Tongue (tissue), 2 donors: ENCODE results near the gene ERG. TPM values are rescaled to one million over a fixed set of nuclear protein-coding genes. Genes with fewer than 3 reads are reported as not detected.

ENCODE experiments used
- DNase-seq: peaks from one replicate; pipeline ENCODE4 v3.0.0-alpha.2; 2015
- total RNA-seq: library from RNA; depleted of rRNA; stranded (reverse); fragments of >200 nt; gene quantifications from one replicate; pipeline ENCODE4 v1.2.3, GENCODE V29; 2014

Gene ERG
- total RNA-seq, 1 donor from 2014 or later: 8.6 TPM

DNA sequence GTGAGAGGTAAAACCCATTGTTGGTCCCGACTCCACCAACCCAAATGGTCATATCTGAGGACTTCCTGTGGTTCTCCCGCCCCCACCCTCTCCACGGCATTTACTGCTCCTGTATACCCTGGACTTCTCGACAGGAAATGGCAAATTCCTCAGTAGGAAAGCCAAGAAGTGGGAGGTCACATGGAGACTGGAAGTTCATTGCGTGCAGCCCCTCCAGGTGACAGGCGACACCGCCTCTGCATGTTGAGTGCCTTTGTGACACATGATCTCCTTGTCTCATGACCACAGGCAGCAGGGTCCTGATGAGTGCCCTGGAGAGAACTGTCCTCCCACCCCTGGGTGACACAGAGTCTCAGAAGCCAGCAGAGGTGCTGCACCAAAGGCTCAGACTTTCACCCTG lies 24.2 kb downstream of the ERG start:
- DNase-seq: no peak

DNA sequence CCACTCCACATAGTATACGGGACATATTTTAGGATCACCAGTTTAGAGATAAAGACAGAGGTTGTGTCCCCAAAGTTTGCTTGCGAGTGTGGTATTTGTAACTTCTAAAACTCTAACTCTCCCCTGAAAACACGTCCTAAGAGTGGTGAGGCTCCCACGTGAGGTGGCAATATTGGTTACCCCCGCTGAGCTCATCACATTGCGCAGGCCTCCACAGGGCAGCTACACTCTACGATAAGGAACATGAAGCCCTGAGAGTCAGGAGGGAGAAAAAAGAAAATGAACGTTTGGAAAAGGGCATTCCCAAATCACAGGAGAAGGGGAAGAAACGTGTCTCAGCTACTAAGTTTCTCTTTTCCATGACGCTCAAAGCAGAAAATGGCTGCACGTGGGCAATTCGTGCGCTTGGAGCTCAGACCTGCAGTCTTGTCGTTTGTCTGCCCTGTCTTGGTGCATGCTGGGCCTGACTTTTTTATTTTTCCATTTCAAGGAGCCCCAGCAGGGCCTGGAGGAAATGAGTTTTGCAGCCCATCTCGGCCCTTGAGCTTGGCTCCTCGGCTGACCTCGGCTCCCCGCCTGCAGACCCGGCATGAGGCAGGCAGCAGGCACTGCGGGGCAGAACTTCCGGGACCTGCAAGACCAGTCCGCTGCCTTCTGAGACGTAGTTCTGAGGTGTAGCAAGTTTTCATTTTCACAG lies 25.7 kb downstream of the ERG start:
- DNase-seq: no peak

DNA sequence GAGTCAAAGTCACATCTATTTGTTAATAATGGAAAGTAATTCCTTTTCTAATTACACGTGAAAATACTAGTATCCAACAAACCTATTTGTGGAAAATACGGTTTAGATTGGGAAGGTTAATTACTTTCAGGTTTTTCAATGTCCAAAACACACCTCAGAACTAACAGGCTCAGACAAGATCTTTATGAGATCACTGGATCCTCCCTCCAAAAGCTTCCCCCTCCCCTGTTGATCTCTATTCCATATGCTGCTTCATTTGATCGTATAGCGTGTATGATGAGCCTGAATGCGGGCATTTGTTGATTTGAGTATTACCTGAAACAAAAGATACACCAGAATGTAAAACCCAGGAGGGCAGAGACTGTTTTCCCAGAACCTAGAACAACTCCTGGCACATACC lies 26.5 kb downstream of the ERG start:
- DNase-seq: no peak

DNA sequence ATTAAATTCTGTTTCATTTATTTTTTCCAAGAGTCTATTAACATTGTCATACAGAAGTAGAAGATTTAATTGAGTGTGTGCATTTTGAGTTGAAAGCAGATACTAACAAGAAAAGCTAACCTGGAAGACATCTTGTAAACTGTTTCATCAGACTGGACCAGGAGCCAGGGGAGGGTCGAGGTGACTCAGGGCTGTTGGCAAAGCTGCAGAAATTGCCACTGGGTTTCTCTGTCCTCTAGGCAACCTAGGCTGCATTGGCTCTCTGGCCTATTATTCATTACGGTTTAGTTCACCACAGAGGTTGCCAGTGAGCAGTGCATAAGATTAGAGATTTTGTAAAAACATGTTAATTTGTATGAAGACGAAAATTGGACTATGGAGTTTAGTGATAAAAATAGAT lies 27.5 kb downstream of the ERG start:
- no peak for DNase-seq

DNA sequence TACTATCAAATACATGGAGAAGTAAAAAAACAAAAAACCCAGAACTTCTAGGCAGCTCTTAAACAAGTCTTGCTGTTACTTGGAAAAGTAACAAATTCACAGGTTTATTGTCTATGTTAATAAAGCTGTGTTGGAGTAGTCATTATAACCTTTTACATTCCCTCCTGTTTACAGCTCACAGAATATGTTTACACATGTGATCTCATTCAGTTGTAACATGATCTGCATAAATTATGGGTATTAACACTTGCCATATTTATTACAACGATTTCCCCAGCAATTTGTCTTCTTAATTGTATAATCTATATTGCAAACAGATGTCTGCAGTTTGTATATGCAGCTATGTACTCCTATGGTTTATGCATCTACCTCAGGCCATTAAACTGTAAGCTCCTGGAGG lies 28.6 kb downstream of the ERG start:
- no peak for DNase-seq

DNA sequence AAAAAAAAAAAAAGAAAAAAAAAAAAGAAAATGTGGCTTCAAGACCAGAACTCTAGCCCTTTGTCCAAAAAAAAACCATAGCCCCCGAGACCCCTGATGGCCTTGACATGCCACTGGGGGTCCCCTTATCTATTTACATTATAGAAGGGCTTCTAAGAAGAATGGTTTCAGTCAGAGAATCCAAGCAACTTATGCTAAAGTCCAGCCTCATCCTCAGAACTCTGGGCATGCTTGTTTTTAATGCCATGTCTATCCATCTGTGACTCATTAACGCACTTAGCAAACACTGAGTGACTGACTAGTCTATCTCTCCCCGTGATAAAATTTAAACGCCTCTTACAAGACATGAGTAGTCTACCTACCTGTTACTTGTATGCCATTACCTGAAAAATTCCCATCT lies 29.3 kb downstream of the ERG start:
- no peak for DNase-seq

DNA sequence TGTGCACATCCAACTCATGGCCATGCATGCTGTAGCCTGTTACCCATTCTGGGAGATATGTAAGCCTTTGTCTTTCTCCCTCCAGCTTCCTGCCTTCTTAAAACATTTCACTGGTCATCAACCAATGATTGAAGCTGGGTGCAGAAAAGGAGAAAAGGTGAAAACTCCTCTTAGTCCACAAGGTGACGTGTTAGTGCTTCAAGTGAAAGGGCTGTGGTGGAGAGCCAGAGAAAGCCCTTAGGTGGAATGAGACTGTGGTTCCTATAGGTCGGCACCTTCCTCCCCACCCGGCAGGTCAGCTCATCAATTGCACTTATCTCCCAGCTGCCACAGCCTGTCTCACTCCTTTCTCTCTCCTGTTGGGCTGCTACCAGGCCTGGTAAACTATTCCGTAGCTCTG lies 30.4 kb downstream of the ERG start:
- DNase-seq: no peak

DNA sequence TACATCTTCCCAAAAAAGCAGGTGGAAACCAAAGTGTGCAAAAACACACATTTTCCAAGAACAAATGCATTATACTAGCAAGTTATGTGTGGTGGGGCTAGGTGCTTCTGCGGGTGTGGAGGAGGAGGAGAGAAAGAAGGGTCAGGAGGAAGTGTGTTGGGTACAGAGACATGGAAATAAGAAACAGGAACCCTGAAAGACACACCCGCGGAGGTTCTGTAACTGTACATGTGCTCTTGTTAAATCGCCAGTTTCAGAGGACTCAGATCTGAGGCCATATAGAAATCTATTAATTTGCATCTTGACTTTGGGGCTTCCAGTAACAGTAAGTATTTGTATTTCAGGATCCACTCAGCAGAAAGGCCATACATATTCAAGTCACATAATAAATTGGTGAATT lies 30.9 kb downstream of the ERG start:
- DNase-seq: no peak

DNA sequence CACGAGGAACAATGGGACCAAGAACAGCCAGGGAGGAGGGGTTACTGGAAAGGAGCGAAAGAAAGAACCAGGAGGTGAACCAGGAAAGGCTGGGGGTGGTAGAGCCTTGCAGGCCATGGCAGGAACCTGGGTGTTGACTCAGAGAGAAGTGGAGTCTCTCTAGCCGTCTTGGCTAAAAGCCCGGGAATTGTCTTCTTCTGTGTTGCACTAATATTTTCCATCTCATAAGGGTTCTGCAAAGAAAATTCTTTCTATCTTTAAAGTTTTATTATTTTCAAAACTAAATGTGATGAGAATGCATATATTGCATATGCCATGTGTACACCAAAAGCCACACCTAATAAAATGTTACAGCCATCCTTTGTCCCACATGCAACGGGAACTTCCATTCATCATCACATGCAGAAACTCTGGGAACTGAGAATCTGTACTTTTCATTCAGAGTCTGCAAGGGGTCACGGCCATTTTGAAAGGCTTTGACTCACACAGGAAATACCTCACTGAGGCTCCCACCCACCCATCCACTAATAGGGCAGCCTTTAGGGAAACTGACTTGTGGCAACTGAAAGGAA lies 38.0 kb downstream of the ERG start:
- DNase-seq: peak; percentile 19

DNA sequence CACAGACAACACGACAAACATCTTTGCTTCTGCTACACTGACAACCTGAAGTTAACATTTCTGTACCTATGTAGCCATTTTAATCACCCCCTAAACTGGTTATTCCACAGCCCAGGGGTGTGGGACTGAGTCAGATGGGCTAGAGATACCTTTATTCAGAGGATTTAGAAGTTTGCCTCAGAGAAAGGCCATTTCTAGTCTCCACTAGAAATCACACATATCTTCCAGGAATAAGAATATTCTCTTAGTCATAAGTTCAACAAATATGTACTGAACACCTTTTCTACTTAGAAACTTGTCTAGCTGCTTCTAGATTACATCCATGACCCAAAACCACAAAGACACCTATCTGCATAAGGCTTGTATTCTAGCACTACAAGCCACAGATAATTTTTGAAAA lies 38.8 kb downstream of the ERG start:
- no peak for DNase-seq

DNA sequence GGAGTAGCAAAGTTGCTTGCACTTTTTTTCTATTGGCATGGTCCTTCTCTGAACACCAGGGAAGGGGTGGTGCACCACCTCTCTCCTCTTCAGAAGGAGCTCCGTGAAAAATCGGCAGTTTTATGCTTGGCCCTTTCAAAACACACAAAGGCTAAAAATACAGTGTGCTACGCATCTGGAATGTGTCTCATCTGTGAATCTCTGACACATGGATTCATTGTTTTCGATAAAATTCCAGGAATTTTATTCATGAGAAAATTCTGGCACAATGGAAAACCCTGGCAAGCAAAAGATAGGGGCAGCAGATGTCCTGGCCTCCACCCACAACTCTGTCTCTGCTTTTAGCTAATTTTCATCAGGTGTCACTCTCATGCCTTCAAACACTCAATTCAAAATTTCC lies 42.9 kb downstream of the ERG start:
- peak; percentile 32 for DNase-seq

DNA sequence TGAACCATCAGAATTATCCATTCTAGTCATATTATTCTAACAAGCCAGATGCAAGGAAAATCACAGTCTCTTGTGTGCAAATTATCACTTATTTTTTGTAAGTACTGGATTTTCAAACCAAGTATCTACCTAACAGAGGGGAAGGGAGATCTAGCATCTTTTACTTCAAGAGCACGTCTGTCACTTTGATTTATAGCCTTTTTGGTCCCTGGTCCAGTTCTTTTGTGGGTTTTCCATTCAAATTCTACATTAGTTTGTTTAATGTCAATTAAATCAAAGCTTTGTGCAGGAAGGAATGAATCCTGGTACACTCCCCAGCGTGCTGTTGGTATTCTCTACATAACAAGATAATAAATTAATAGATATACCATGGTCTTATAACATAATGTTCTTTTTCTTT lies 43.6 kb downstream of the ERG start:
- no peak for DNase-seq

DNA sequence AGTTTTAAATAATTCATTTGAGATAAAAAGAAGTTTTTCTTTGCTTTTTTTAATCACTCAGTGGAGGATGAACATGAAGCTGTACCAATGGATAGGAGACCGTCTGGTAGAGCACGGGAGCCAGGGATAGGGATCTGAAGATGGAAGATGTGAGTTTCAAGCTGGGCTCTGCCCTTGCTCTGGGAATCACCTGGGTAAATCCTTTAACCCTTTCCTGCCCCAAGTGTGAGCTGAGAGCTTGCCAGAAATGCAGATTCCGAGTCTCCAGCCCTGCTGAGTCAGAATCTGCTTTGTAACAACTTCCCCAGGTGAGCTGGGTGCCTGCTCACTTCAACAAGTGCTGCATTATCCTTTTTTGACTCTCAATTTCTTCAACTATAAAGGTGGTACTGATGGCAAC lies 44.1 kb downstream of the ERG start:
- no peak for DNase-seq

DNA sequence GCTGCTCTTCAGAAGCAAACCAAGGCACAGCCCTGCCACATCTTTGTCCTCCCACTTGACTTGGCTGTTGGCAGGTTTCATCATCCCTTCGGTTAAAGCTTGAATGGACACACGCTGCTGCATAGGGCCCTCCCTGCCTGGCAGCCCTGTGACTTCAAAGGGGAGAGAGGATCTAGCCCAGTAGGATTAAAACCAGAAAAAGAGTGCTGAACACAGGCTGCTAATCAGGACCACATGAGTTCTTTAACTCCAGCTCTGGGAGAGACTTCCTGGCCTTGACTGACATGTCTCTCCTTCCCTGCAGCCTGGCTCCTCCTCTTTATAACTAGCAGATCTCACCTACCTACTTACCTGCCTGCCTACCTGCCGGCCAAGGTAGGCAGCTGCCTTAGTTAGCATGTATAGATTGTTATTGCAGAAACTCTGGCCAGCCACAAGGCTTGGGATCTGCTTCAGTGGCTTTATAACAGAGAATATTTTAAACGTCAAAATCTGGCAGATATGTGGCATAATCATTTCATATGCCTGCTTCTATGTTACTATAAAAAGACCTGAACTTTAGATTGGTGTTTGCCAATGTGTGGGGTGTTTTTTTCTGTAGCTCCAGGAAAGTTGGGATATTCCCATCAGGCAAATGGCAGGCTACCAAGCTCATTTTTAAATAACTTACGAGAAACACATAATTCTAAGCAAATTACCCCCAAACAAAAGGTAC lies 49.4 kb downstream of the ERG start:
- DNase-seq: no peak

DNA sequence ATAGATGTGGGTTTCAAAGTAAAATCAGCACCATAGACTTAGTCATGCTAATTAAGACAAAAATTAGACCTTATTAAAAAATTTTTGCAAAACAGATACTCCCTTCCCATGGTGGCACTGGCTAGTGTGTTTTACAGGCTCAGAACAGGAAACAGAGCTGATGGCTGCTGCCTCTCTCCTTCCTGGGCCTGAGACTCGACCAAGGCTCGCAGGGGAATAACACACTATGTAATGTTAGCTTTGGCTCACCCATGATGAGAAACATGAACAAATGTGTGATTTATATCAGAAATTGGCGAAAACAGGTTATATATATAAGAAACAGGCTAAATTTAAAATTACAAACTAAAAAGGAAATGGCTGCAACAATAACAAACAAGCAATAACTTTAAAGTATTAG lies 50.7 kb downstream of the ERG start:
- DNase-seq: no peak

DNA sequence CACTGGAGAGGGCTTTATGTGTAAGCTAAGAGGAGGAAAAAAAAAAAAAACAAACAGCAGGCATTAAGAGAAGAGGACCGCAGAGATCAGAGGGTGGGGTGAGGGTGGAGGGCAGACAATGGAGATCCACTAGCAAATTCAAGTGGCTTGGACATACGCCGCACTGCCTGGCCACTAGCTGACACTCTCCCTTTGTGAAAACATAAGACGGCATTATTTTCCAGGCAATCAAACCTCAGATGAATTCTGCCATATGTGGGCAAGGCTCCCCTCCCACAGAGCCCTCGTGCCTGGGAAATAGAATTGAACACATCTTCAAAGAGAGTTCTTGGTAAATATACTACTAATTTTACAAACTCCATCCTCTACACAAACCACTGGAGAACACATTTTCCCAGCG lies 53.6 kb downstream of the ERG start:
- no peak for DNase-seq

DNA sequence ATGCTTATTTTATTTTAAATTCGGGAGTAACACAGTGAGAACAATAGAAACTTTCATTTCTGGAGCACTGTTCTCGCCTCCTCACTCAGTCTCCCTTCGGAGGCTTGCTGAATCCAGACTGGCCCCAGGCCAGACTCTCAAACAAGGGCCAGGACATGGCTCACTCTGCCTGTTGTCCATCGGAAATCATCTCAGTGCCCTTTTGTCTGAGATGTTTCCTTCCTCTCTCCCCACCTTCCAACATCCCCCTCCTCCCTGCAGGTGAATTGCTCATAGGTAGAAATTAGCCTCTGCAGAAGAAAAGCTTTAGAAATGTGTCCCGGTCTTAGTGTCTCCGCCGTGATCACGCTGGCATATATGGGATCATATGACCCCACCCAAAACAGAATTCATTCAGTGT lies 55.2 kb downstream of the ERG start:
- DNase-seq: no peak

DNA sequence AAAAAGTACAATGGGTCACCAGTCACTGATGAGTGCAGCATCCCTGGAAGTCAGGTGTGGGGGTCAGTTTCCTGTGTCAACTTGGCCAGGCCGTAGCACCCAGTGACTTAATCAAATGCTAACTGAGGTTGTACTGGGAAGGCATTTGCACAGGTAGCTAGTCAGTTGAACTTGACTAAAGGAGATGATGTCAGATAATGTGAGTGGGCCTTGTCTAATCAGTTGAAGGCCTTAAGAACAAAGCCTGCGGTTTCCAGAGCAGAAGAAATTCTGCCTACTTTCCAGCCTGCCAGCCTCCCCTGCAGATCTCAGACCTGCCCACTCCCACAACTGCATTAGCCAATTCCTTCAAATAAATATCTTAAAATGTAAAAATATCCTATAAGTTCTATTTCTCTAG lies 57.1 kb downstream of the ERG start:
- DNase-seq: no peak

DNA sequence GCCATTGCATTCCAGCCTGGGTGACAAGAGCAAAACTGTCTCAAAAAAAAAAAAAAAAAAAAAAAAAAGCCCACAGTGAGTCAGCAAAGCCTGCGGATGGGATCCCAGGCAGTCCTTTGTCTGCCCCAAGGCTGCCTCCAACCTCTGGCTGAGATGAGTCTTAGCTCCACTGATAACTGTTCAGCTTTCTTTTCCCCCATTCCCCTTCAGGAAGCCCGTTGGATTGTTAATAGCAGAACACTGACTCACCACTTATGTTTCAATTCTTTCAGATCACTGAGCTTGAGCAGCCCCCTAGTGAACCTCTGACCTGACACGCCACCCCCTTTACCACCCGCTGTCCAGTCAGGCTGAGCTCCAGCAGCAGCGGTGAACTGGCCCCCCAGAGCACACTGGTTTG lies 57.5 kb downstream of the ERG start:
- DNase-seq: no peak

DNA sequence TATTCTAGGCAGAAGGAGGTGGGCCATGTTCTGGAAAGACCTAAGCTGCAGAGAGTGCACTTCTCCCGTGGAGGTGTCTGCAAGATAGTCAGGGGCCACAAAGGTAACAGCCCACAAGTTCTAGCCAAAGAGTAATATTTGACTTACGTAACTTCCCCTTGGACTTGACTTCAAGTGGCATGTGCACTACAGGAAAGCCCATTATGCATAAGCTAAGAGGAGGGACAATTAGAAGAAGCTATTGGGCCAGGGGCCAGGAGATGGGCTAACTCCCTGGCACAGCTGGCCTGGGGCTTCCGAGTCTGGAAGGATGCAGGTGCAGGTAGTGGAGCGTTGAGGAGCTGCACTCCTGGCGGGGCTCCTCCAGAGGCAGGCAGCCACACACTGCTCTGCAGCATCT lies 58.3 kb downstream of the ERG start:
- DNase-seq: no peak

DNA sequence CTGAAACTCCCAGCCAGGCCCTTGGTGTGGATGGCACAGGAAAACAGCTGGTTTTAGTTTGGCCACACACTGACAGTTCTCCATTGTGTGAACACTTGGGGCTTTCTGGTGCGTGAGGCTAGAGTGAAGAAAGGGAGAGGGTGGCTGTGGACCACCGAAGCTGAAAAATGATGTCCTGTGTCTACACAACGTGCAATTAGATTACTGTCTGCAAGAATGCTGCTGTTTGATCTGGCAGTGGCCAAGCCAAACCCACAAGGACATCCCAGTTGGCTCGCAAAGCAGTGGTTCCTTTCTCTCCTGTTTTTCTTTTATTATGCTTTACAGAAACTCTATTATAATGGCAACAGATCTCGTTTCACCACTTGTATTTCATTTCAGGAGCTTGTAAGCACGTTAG lies 58.9 kb downstream of the ERG start:
- DNase-seq: no peak

DNA sequence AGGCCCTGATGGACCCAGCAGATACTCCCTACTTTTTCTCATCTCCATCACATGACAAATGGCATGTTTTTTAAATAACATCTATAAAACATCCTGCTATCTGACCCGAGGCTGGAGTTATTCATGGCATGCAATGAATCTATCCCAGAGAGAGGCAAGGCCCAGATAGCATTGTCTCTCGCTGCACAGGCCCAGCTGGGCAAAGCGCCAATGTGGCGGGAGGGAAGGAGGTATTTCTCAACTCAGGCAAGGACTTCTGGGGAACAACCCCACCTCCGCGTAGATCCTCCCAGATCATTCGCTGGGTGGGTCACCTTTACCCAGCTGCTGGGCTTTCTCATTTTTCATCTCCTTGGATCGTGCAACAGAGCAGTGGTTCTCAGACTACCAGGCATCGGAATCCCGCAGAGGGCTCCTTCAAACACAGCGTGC lies 59.8 kb downstream of the ERG start:
- DNase-seq: peak; percentile 56

DNA sequence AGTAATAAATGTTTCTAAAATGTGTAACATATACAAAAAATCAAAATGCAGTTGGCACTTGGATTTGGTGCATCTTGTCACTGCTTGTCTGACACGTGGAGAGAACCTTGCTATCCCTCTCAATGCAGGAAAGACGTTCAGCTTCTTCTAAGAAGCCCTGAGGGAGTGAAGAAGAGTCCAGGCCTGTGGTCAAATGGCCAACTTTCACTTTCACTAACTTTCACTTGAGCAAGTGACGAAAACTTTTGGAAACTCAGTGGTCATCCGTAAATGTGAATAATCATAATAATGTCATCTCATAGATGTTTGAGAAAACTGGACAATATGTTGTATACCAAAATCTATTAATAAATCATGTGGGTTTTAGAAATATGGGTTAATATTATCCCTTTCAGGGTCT lies 61.9 kb downstream of the ERG start:
- no peak for DNase-seq

DNA sequence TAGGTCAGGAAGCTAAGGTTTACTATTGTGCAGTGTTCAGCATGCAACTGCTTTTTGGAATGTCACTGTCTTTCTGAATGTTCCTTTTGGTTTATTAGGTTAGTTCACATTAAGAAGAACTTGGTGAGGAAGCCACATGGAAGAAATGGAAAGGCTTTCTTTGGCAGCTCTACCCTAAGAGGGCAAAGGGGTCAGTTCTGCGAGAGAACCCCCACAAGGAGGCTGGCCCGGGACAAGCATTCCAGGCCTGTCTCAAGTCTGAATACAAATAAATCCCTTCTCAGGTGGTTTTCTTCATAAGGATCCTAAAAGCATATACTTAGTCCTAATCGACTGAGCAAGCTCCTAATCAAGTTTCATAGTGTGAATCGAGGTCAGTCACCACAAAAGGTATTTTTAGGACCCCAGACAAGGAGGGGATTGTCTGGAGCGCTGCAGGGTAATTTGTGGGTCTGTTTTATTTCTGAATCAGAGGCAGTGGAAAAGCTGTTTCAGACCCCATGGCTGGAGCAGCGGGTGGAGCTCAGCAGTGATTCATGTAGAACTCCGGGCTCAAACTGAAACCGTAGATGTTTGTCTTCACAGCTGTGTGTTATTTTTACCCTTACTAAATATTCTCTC lies 63.3 kb downstream of the ERG start:
- DNase-seq: peak; percentile 65
